ENCODE results near the gene ZNF764. TPM values are rescaled to one million over a fixed set of nuclear protein-coding genes. Genes with fewer than 3 reads are reported as not detected.
A peak's percentile ranks its signal among the peaks of the same experiment; 100 is the strongest.

The ZNF764 gene
- total RNA-seq, result 10 to 100 TPM; 11.9 to 20.9 (median 19.3) TPM
- polyA plus RNA-seq, result 1 to 10 TPM; 4.5 to 6.8 TPM
- 22.3 reads per million, percentile 53 among the genes with 10 or more reads in this experiment for total RNA-seq

DNA sequence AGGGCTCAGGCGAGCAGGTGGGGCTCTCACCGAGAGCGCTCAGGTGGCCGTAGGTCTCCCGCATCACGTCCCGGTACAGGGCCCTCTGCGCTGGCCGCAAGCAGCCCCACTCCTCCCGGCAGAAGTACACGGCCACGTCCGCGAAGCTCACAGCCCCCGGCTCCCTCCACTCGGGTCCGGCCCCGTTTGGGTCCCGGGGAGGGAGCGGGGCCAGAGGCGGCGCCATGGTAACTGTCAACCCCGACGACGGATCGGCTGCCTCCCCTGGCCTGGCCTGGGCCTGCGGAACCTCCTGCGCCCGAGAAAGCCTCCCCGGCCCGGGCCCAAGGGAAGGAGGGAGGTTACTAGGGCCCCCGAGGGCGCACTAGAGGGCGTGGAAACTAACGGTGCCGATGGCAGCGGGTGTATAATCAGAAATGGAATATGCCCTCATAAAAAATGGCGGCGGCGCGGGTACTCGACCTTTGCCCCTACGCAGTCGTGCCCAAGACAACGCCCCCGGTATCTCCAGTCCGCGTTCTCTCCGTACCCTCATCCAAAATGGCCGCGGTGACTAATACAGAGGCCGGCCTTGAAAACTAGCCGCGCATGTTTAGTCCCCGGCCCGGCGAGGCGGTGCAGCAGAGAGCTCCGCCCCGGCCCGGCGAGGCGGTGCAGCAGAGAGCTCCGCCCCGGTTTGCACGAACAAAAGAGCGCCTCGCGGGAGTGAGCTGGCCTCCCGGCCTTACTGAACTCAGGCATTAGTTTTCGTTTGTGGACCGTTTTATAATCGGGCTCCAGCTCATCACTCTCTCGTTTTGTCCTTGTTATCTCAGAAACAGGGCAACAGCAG is at the start of gene ZNF764:
Gene ZNF764 (minus strand): TSS at position 418 of the 832 bp plus-strand sequence. CDS start 192 bp downstream, at position 226.
- DNase-seq, result peak; percentile 79 to 95 (median 91)
- Mint-ChIP-seq H3K27ac (peak within 1 kb of the TSS; percentile 87 to 94 (median 92)), H3K4me3 (peak within 1 kb of the TSS; percentile 83 to 92 (median 90)), H3K27me3 (no peaks in the 10 kb centered on the region), H3K4me1 (peaks cover 33 to 58% (median 43%) of the 10 kb centered on the region in 7 donors), H3K9me3 (peaks cover 0 to 2% (median 0%) of the 10 kb centered on the region in 11 donors), H3K36me3 (peaks cover 0 to 16% (median 5%) of the 10 kb centered on the region in 5 donors)
- H3K27me3 ChIP-seq (ENCODE audit: control insufficient read depth in 2 of 2, insufficient read depth in 2 of 2, low read length in 2 of 2), result no peaks in the 10 kb centered on the region
- ChIA-PET CTCF (interaction anchor here (0.6 to 6.2 kb wide), 12 partner anchors 8 to 343 kb away, joined by 3 to 37 read pairs (median 4); partner anchors contain the start of genes DCTPP1, ZNF688, ZNF747 and ZNF785), POLR2A (interaction anchor here (0.6 to 9.3 kb wide), 29 partner anchors 9 to 493 kb away, joined by 3 to 159 read pairs (median 5); partner anchors contain the start of genes ALDOA, CORO1A, DCTPP1 and FBRS)
- H3K4me3 ChIP-seq (ENCODE audit: low read length), result peak within 1 kb of the TSS; percentile 92
- intact Hi-C loops (cut with micrococcal nuclease), result loop anchor here (1.0 to 5.0 kb wide), 16 partner anchors 13 to 562 kb away; partner anchors contain the start of genes DCTPP1 (in 2 of the 2), ZNF785 (in 2 of the 2), FBRS (in 1 of the 2) and FBXL19 (in 1 of the 2)
- peak; percentile 95 for ATAC-seq
- H3K4me1 ChIP-seq (ENCODE audit: control insufficient read depth in 2 of 2, insufficient read depth in 2 of 2, low read length in 2 of 2), result peaks cover 12 to 15% of the 10 kb centered on the region in 2 donors
- no peaks in the 10 kb centered on the region for H3K9me3 ChIP-seq (ENCODE audit: control insufficient read depth in 2 of 3, low read length in 3 of 3)
- peaks cover 0 to 35% (median 8%) of the 10 kb centered on the region in 3 experiments for H3K36me3 ChIP-seq (ENCODE audit: control insufficient read depth in 2 of 3, insufficient read depth in 3 of 3, low read length in 3 of 3)
- peak within 1 kb of the TSS; percentile 99 for H3K27ac ChIP-seq (ENCODE audit: low read depth, low read length)

DNA sequence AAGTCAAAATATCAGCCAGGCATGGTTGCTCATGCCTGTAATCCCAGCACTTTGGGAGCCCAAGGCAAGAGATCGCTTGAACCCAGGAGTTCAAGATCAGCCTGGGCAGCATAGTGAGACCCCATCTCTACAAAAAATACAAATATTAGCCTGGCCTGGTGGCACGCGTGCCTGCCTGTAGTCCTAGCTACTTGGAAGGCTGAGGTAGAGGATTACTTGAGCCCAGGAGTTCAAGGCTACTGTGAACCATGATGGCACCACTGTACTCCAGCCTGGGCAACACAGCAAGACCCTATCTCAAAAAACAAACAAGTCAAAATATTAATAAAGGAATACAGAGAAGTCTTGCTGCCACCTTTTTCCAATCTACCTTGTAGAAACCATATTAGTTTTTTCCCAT is 47.8 kb upstream of the ZNF764 start:
- POLR2A ChIA-PET, result interaction anchor here (0.6 to 1.0 kb wide), 2 partner anchors 8 to 95 kb away, joined by 3 to 8 read pairs; no protein-coding TSS in a partner anchor

DNA sequence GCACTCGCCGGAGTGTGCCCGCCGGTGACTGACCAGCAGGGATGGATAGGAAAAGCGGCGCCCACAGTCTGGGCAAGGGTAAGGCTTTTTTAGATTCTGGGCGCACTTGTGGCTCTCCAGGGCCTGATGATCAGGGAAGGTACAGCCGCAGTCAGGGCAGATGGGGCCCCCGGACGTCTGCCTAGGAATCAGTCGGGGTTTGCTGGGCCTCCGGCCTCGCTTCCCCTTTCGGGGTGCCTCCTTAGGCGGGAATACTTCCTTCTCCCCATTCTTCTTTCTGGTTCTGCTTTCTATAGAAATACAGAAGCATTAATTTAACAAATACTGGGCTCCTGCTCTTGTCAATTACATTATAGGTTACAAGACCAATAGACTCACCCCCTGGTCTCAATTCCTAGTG is 47.0 kb upstream of the ZNF764 start:
- CTCF ChIA-PET, result interaction anchor here (1.2 kb wide), 1 partner anchor 175 kb away, joined by 3 read pairs; the partner anchor contains the start of gene DCTPP1
- Mint-ChIP-seq H3K36me3 (peaks cover 4 to 28% (median 11%) of the 10 kb centered on the region in 5 donors), H3K4me1 (peaks cover 5 to 21% (median 16%) of the 10 kb centered on the region in 7 donors), H3K27ac (no peak overlapping the region), H3K27me3 (no peaks in the 10 kb centered on the region), H3K9me3 (no peaks in the 10 kb centered on the region), H3K4me3 (peak overlapping the region in 1 of 10 donors; percentile 45)
- Histone ChIP-seq H3K27ac (ENCODE audit: low read depth, low read length) (no peak overlapping the region), H3K27me3 (ENCODE audit: control insufficient read depth in 2 of 2, insufficient read depth in 2 of 2, low read length in 2 of 2) (no peaks in the 10 kb centered on the region), H3K9me3 (ENCODE audit: control insufficient read depth in 2 of 3, low read length in 3 of 3) (no peaks in the 10 kb centered on the region), H3K4me3 (ENCODE audit: low read length) (no peak overlapping the region), H3K4me1 (ENCODE audit: control insufficient read depth in 2 of 2, insufficient read depth in 2 of 2, low read length in 2 of 2) (peaks cover 8 to 11% of the 10 kb centered on the region in 2 donors), H3K36me3 (ENCODE audit: control insufficient read depth in 2 of 3, insufficient read depth in 3 of 3, low read length in 3 of 3) (peaks cover 0 to 59% (median 7%) of the 10 kb centered on the region in 3 experiments)
- no peak for DNase-seq
- POLR2A ChIA-PET, result interaction anchor here (0.6 to 0.7 kb wide), 2 partner anchors 15 to 95 kb away, joined by 3 read pairs; no protein-coding TSS in a partner anchor
- intact Hi-C loops (cut with micrococcal nuclease), result no loop called here
- no peak for ATAC-seq

More for the DNA sequence above, 47.8 kb upstream of the ZNF764 start:
- no peak overlapping the region for H3K27ac Mint-ChIP-seq
- peaks cover 5 to 26% (median 23%) of the 10 kb centered on the region in 7 donors for H3K4me1 Mint-ChIP-seq
- H3K4me3 ChIP-seq (ENCODE audit: low read length), result no peak overlapping the region
- no peaks in the 10 kb centered on the region for H3K27me3 ChIP-seq (ENCODE audit: control insufficient read depth in 2 of 2, insufficient read depth in 2 of 2, low read length in 2 of 2)
- peaks cover 8 to 11% of the 10 kb centered on the region in 2 donors for H3K4me1 ChIP-seq (ENCODE audit: control insufficient read depth in 2 of 2, insufficient read depth in 2 of 2, low read length in 2 of 2)
- intact Hi-C loops (cut with micrococcal nuclease), result no loop called here
- no peaks in the 10 kb centered on the region for H3K9me3 Mint-ChIP-seq
- CTCF ChIA-PET, result interaction anchor here (1.2 to 1.6 kb wide), 3 partner anchors 34 to 176 kb away, joined by 3 to 4 read pairs (median 3); partner anchors contain the start of genes DCTPP1 and ZNF688
- H3K36me3 ChIP-seq (ENCODE audit: control insufficient read depth in 2 of 3, insufficient read depth in 3 of 3, low read length in 3 of 3), result peaks cover 0 to 59% (median 7%) of the 10 kb centered on the region in 3 experiments
- H3K9me3 ChIP-seq (ENCODE audit: control insufficient read depth in 2 of 3, low read length in 3 of 3), result no peaks in the 10 kb centered on the region
- no peak overlapping the region for H3K27ac ChIP-seq (ENCODE audit: low read depth, low read length)
- no peaks in the 10 kb centered on the region for H3K27me3 Mint-ChIP-seq
- no peak for ATAC-seq
- no peak for DNase-seq
- no peak overlapping the region for H3K4me3 Mint-ChIP-seq
- H3K36me3 Mint-ChIP-seq, result peaks cover 4 to 28% (median 11%) of the 10 kb centered on the region in 5 donors

DNA sequence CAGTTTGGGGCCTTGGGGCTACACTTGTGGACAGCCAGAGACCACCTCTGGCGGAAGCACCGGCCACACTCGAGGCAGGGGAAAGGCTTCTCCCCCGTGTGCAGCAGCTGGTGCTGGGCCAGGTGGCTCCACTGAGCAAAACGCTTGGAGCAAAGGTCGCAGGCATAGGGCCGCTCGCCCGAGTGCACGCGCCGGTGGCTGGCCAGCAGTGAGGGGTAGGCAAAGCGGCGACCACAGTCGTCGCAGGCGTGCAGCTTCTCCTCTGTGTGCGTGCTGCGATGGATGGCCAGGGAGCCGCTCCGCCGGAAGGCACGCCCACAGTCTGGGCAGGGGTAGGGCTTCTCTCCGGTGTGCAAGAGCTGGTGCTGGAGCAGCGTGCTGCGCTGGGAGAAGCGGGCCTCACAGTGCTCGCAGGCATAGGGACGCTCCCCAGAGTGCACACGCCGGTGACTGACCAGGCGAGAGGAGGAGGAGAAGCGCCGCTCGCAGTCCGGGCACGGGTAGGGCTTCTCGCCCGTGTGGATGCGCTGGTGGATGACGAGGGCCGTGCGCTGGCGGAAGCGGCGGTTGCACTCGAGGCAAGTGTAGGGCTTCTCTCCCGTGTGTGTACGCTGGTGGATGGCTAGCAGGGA is 46.3 kb upstream of the ZNF764 start:
- peaks cover 0 to 54% (median 7%) of the 10 kb centered on the region in 3 experiments for H3K36me3 ChIP-seq (ENCODE audit: control insufficient read depth in 2 of 3, insufficient read depth in 3 of 3, low read length in 3 of 3)
- H3K9me3 ChIP-seq (ENCODE audit: control insufficient read depth in 2 of 3, low read length in 3 of 3), result no peaks in the 10 kb centered on the region
- intact Hi-C loops (cut with micrococcal nuclease), result no loop called here
- H3K4me1 ChIP-seq (ENCODE audit: control insufficient read depth in 2 of 2, insufficient read depth in 2 of 2, low read length in 2 of 2), result peaks cover 8 to 9% of the 10 kb centered on the region in 2 donors
- ChIA-PET POLR2A (interaction anchor here (0.7 to 0.8 kb wide), 2 partner anchors 16 to 43 kb away, joined by 3 to 4 read pairs; no protein-coding TSS in a partner anchor), CTCF (interaction anchor here (1.2 kb wide), 1 partner anchor 146 kb away, joined by 3 read pairs; no protein-coding TSS in a partner anchor)
- Mint-ChIP-seq H3K27me3 (no peaks in the 10 kb centered on the region), H3K9me3 (no peaks in the 10 kb centered on the region), H3K36me3 (peaks cover 4 to 28% (median 11%) of the 10 kb centered on the region in 5 donors), H3K4me1 (peaks cover 5 to 19% (median 16%) of the 10 kb centered on the region in 7 donors), H3K27ac (no peak overlapping the region), H3K4me3 (no peak overlapping the region)
- DNase-seq, result no peak
- H3K27me3 ChIP-seq (ENCODE audit: control insufficient read depth in 2 of 2, insufficient read depth in 2 of 2, low read length in 2 of 2), result no peaks in the 10 kb centered on the region
- no peak overlapping the region for H3K4me3 ChIP-seq (ENCODE audit: low read length)
- ATAC-seq, result no peak
- no peak overlapping the region for H3K27ac ChIP-seq (ENCODE audit: low read depth, low read length)

DNA sequence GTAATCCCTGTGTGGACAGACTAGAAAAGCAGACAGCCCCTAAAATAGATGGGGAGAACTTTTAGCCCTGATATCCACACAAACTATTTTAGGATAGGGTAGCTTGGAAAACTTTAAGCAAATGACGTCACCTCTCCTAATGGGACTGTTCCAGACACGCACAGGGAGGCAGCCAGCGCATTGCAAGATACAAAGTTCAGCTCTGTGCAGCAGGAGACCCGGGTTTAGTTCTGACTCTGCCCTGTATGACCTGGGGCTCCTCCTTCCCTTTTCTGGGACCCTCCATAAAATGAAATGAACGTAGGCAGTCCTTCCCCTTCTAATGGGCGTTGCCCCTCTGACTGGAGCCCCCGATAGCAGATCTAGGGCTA is 45.8 kb upstream of the ZNF764 start:
- Histone ChIP-seq H3K36me3 (ENCODE audit: control insufficient read depth in 2 of 3, insufficient read depth in 3 of 3, low read length in 3 of 3) (peaks cover 0 to 54% (median 7%) of the 10 kb centered on the region in 3 experiments), H3K9me3 (ENCODE audit: control insufficient read depth in 2 of 3, low read length in 3 of 3) (no peaks in the 10 kb centered on the region), H3K4me1 (ENCODE audit: control insufficient read depth in 2 of 2, insufficient read depth in 2 of 2, low read length in 2 of 2) (peaks cover 4% of the 10 kb centered on the region in 2 donors), H3K4me3 (ENCODE audit: low read length) (no peak overlapping the region), H3K27me3 (ENCODE audit: control insufficient read depth in 2 of 2, insufficient read depth in 2 of 2, low read length in 2 of 2) (no peaks in the 10 kb centered on the region), H3K27ac (ENCODE audit: low read depth, low read length) (no peak overlapping the region)
- Mint-ChIP-seq H3K27me3 (no peaks in the 10 kb centered on the region), H3K4me1 (peaks cover 2 to 15% (median 12%) of the 10 kb centered on the region in 7 donors), H3K4me3 (no peak overlapping the region), H3K9me3 (no peaks in the 10 kb centered on the region), H3K36me3 (peaks cover 4 to 28% (median 11%) of the 10 kb centered on the region in 5 donors), H3K27ac (no peak overlapping the region)
- intact Hi-C loops (cut with micrococcal nuclease), result no loop called here
- ATAC-seq (no peak), DNase-seq (no peak)
- POLR2A ChIA-PET, result interaction anchor here (0.8 to 1.4 kb wide), 2 partner anchors 9 to 43 kb away, joined by 3 to 4 read pairs; no protein-coding TSS in a partner anchor
- CTCF ChIA-PET, result interaction anchor here (1.2 kb wide), 1 partner anchor 145 kb away, joined by 3 read pairs; no protein-coding TSS in a partner anchor
